CD4-positive, alpha-beta memory T cell (primary cell): ENCODE measurements around the gene TRUB1. TPM values are rescaled to one million over a fixed set of nuclear protein-coding genes. Genes with fewer than 3 reads are reported as not detected.

Experiments
- CTCF ChIA-PET: fragments of 350-600 bp; sonication (Branson Sonifier 250); formaldehyde crosslinking; loops from one replicate; lab custom pipeline; 2021; ENCODE audit warnings: inconsistent platforms; ENCODE audit not compliant: partially characterized antibody; lab: Charles Lee
- POLR2A ChIA-PET: fragments of 350-600 bp; sonication (Branson Sonifier 250); formaldehyde crosslinking; loops from one replicate; lab custom pipeline; 2021; ENCODE audit not compliant: partially characterized antibody; lab: Charles Lee
- DNase-seq, 5 donors: peaks; one replicate each; pipeline versions ENCODE4 v3.0.0 to v3.0.0-alpha.2; 2020 to 2022; ENCODE audit warnings: mixed read lengths in 1 of 5
- H3K27ac ChIP-seq: one replicate; pipeline ENCODE4 v1.7.0; 2013; ENCODE audit warnings: low read depth, low read length
- H3K27me3 ChIP-seq: 2 replicates; pipeline ENCODE4 v1.7.0; 2013; ENCODE audit warnings: mild to moderate bottlenecking, low read length, moderate library complexity; ENCODE audit not compliant: insufficient read depth
- H3K36me3 ChIP-seq: 2 replicates; pipeline ENCODE4 v1.7.0; 2013; ENCODE audit warnings: mild to moderate bottlenecking, low read length, moderate library complexity; ENCODE audit not compliant: insufficient read depth
- H3K4me1 ChIP-seq: 2 replicates; pipeline ENCODE4 v1.7.0; 2013; ENCODE audit warnings: mild to moderate bottlenecking, low read length, moderate library complexity; ENCODE audit not compliant: insufficient read depth
- H3K4me3 ChIP-seq, 2 donors: one replicate each; pipeline ENCODE4 v1.7.0; 2013; ENCODE audit warnings: low read length in 2 of 2, mild to moderate bottlenecking in 1 of 2
- H3K9me3 ChIP-seq, 2 donors: one replicate each; pipeline ENCODE4 v1.7.0; 2013; ENCODE audit warnings: low read length in 2 of 2, control low read depth in 1 of 2; ENCODE audit not compliant: control insufficient read depth in 1 of 2
- H3K27ac Mint-ChIP-seq, 7 donors: one replicate each; pipeline ENCODE4 v1.8.0; 2020 to 2021; ENCODE audit warnings: mixed read lengths in 7 of 7, mild to moderate bottlenecking in 6 of 7, inconsistent platforms in 3 of 7, moderate library complexity in 3 of 7
- H3K27me3 Mint-ChIP-seq, 2 donors: one replicate each; pipeline ENCODE4 v1.8.0; 2020 to 2021; ENCODE audit warnings: mixed read lengths in 2 of 2
- H3K36me3 Mint-ChIP-seq, 2 donors: one replicate each; pipeline ENCODE4 v1.8.0; 2020 to 2021; ENCODE audit warnings: mixed read lengths in 2 of 2, inconsistent platforms in 1 of 2, mild to moderate bottlenecking in 1 of 2
- H3K4me1 Mint-ChIP-seq, 4 donors: one replicate each; pipeline ENCODE4 v1.8.0; 2020 to 2021; ENCODE audit warnings: mixed read lengths in 4 of 4, mild to moderate bottlenecking in 1 of 4
- H3K4me3 Mint-ChIP-seq, 8 donors: one replicate each; pipeline ENCODE4 v1.8.0; 2020 to 2021; ENCODE audit warnings: mixed read lengths in 8 of 8, mild to moderate bottlenecking in 7 of 8, moderate library complexity in 6 of 8, inconsistent platforms in 3 of 8
- H3K9me3 Mint-ChIP-seq, 8 donors: one replicate each; pipeline ENCODE4 v1.8.0; 2020 to 2021; ENCODE audit warnings: mixed read lengths in 8 of 8, mild to moderate bottlenecking in 5 of 8, inconsistent platforms in 3 of 8, moderate library complexity in 1 of 8
- intact Hi-C: fragments of 100-400 bp; cut with micrococcal nuclease; formaldehyde crosslinking; loops from one replicate; pipeline ENCODE4 v1.15.1; 2023
- polyA plus RNA-seq, 2 donors: library from polyadenylated mRNA; unstranded; fragments of 300-500 nt; fragmentation: Illumina TruSeq; gene quantifications; one replicate each; pipeline ENCODE4 v1.2.3, GENCODE V29; 2021
- total RNA-seq, 2 experiments: library from RNA; stranded (reverse); gene quantifications; one replicate each; pipeline ENCODE4 v1.2.3, GENCODE V29; 2021

The TRUB1 gene
- total and polyA plus RNA-seq, 4 experiments from 2014 or later: 9.8 to 14.5 (median 11.0) TPM

DNA sequence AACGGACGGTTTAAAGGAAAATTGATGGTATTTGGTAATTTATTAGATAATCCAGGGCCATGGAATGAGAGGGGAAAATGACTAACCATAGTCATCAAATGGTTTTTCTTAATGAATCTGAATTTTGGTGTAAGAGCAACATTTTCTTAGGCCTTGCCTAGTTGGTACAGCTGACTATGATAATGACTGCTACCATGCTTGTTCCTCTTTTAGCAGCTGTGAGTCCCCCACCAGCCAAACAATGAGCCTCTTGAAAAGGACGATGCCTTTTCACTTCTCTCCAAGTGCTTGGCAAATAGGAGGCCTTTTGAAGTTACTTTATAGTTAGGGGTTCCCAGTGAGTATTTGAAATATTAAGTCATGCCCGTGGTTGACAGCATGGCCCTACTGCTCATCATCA is 53.0 kb downstream of the TRUB1 start:
- Mint-ChIP-seq H3K36me3 (peaks cover 14 to 46% of the 10 kb centered on the region in 2 donors), H3K4me3 (no peak overlapping the region), H3K27ac (no peak overlapping the region), H3K27me3 (no peaks in the 10 kb centered on the region), H3K4me1 (peaks cover 0 to 2% (median 0%) of the 10 kb centered on the region in 4 donors), H3K9me3 (peaks cover 0 to 5% (median 0%) of the 10 kb centered on the region in 8 donors)
- intact Hi-C loops: no loop called here
- Histone ChIP-seq H3K27me3 (no peaks in the 10 kb centered on the region), H3K27ac (no peak overlapping the region), H3K9me3 (no peaks in the 10 kb centered on the region), H3K4me1 (no peaks in the 10 kb centered on the region), H3K4me3 (no peak overlapping the region), H3K36me3 (no peaks in the 10 kb centered on the region)
- CTCF ChIA-PET: no interaction called here
- no peak for DNase-seq
- POLR2A ChIA-PET: no interaction called here

GRCh38 chr10:114992189-114992775 is 54.3 kb downstream of the TRUB1 start:
- H3K36me3 Mint-ChIP-seq: peaks cover 13 to 39% of the 10 kb centered on the region in 2 donors
- POLR2A ChIA-PET: no interaction called here
- Histone ChIP-seq H3K4me3 (no peak overlapping the region), H3K36me3 (no peaks in the 10 kb centered on the region), H3K9me3 (no peaks in the 10 kb centered on the region), H3K4me1 (no peaks in the 10 kb centered on the region), H3K27ac (no peak overlapping the region), H3K27me3 (no peaks in the 10 kb centered on the region)
- peaks cover 0 to 3% (median 0%) of the 10 kb centered on the region in 8 donors for H3K9me3 Mint-ChIP-seq
- CTCF ChIA-PET: no interaction called here
- no peaks in the 10 kb centered on the region for H3K27me3 Mint-ChIP-seq
- no peak overlapping the region for H3K27ac Mint-ChIP-seq
- H3K4me3 Mint-ChIP-seq: no peak overlapping the region
- intact Hi-C loops: no loop called here
- DNase-seq: no peak
- H3K4me1 Mint-ChIP-seq: peaks cover 0 to 2% (median 0%) of the 10 kb centered on the region in 4 donors

DNA sequence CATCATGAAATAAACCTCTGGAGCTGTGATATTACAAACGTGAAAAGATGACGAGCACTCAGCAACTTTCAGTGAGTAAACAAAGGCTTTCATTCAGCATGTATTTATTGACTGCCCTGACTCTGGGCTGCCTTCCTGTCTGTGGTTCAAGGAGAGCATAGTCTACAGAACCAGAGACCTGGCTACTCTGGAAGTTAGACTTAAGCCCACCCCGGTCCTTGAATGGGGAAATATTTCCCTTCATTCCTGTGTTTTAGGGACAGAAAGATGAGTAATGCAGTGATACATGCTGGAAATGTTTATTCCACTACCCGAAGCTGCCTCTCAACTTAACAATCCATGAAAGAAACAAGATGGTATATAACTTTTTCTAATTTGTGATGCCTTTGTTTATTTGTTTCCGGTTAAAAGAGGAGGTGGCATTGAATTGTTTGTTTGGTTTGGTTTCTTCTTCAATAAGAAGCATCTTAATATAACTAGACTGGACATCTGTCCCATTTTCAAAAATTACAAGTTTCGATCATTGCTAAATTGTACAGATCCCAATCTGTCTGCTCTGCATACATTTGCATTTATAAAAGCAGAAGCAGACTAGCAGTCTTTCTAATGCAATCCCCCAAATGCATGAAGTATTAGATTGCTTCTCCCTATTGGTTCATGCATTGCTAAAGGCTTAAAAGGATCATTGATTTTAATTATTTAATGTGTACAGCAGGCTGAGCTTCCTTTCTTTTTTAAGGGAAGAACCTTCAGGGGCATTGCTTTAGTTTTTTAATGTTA is 57.7 kb downstream of the TRUB1 start:
- no peaks in the 10 kb centered on the region for H3K9me3 ChIP-seq
- Mint-ChIP-seq H3K36me3 (peaks cover 5 to 17% of the 10 kb centered on the region in 2 donors), H3K27ac (no peak overlapping the region), H3K4me1 (no peaks in the 10 kb centered on the region), H3K9me3 (peaks cover 0 to 2% (median 0%) of the 10 kb centered on the region in 8 donors), H3K4me3 (no peak overlapping the region), H3K27me3 (no peaks in the 10 kb centered on the region)
- ChIA-PET POLR2A (no interaction called here), CTCF (no interaction called here)
- no peak for DNase-seq
- intact Hi-C loops: no loop called here
- no peak overlapping the region for H3K27ac ChIP-seq
- no peaks in the 10 kb centered on the region for H3K4me1 ChIP-seq
- H3K27me3 ChIP-seq: no peaks in the 10 kb centered on the region
- H3K36me3 ChIP-seq: no peaks in the 10 kb centered on the region
- no peak overlapping the region for H3K4me3 ChIP-seq

- DNase-seq: no peak
- H3K4me1 Mint-ChIP-seq: no peaks in the 10 kb centered on the region
- no peak overlapping the region for H3K4me3 Mint-ChIP-seq
- H3K9me3 ChIP-seq: no peaks in the 10 kb centered on the region
- no peaks in the 10 kb centered on the region for H3K4me1 ChIP-seq
- H3K36me3 Mint-ChIP-seq: peaks cover 5 to 8% of the 10 kb centered on the region in 2 donors
- ChIA-PET POLR2A (no interaction called here), CTCF (no interaction called here)
- no peak overlapping the region for H3K27ac ChIP-seq
- H3K27me3 Mint-ChIP-seq: no peaks in the 10 kb centered on the region
- intact Hi-C loops: no loop called here
- H3K36me3 ChIP-seq: no peaks in the 10 kb centered on the region
- H3K27me3 ChIP-seq: no peaks in the 10 kb centered on the region
- no peak overlapping the region for H3K27ac Mint-ChIP-seq
- H3K9me3 Mint-ChIP-seq: peaks cover 0 to 2% (median 0%) of the 10 kb centered on the region in 8 donors
- H3K4me3 ChIP-seq: no peak overlapping the region
These were observed 58.5 kb downstream of the TRUB1 start for GRCh38 chr10:114996542-114996941.

DNA sequence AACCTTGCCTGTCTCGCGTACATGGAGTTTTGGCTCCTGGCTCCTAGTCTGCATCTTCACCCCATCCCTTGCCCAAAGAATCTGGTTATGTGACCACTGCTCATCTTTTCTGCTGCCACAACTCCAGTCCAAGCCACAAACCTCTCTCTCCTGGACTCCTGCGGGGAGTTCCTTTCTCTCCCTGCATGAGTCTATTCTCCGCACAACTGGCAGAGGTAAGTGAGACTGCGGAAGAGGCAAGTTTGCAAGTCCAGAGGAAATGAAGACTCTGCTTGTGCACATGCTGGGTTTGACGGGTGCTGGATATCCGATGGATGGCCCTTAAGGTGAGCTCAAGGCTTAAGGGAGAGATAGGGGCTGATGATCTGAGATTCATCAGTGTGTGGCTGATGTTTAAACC is 61.0 kb downstream of the TRUB1 start:
- Histone ChIP-seq H3K4me1 (no peaks in the 10 kb centered on the region), H3K4me3 (no peak overlapping the region), H3K27ac (no peak overlapping the region), H3K27me3 (no peaks in the 10 kb centered on the region), H3K9me3 (no peaks in the 10 kb centered on the region), H3K36me3 (no peaks in the 10 kb centered on the region)
- Mint-ChIP-seq H3K27me3 (peaks cover 2 to 5% of the 10 kb centered on the region in 2 donors), H3K27ac (peak overlapping the region in 1 of 7 donors; percentile 25), H3K4me3 (no peak overlapping the region), H3K9me3 (no peaks in the 10 kb centered on the region), H3K36me3 (peaks cover 3 to 4% of the 10 kb centered on the region in 2 donors), H3K4me1 (no peaks in the 10 kb centered on the region)
- intact Hi-C loops: no loop called here
- ChIA-PET CTCF (no interaction called here), POLR2A (no interaction called here)
- no peak for DNase-seq

DNA sequence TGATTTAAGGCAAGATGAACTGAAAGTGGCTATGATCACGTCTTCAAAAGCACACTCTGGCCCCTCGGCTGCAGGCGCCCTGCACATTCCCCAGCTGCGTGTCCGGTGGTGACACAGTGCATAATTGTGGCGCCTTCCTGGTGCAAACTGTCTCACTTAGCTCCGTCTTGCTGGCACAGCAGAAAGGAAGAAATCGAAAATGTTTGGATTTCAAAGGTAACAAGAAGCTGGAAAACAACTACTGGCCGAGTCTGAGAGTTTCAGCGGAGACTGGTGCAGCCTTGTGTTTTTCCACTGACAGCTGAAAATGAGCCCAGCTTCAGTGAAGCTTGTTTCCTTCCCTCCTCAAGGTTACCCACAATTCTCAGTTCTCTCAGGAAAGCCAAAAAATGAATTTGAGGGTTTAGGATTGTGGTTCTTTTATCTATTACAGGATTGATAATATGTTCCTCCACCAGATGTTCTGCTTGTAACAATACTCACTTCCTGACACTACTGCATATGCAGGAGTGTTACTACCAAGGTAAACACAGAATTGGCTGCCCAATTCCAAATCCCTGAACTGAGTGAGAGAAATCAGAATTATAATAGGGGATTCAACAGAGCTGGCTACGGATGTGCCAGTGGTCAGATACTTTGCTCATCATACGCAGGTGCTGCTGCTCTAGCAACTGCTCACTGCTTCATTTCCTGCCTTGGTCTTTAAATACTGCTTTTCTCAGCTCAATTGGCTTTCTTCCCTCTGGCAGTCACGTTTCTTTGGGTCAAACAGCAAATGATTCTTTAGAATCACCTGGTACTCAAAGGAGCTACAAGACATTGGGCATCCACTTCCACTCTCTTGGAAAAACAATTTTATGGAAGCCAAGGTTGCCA is 63.7 kb downstream of the TRUB1 start:
- POLR2A ChIA-PET: no interaction called here
- H3K27me3 Mint-ChIP-seq: peaks cover 5 to 6% of the 10 kb centered on the region in 2 donors

GRCh38 chr10:115003396-115003795 is 65.4 kb downstream of the TRUB1 start:
- intact Hi-C loops: no loop called here
- H3K27me3 Mint-ChIP-seq: peaks cover 5 to 6% of the 10 kb centered on the region in 2 donors
- POLR2A ChIA-PET: no interaction called here

More for the DNA sequence above, 63.7 kb downstream of the TRUB1 start:
- Mint-ChIP-seq H3K9me3 (no peaks in the 10 kb centered on the region), H3K4me3 (no peak overlapping the region), H3K36me3 (peaks cover 0 to 3% of the 10 kb centered on the region in 2 donors), H3K27ac (no peak overlapping the region), H3K4me1 (no peaks in the 10 kb centered on the region)
- Histone ChIP-seq H3K36me3 (no peaks in the 10 kb centered on the region), H3K9me3 (no peaks in the 10 kb centered on the region), H3K27ac (no peak overlapping the region), H3K27me3 (no peaks in the 10 kb centered on the region), H3K4me3 (no peak overlapping the region), H3K4me1 (no peaks in the 10 kb centered on the region)
- no peak for DNase-seq
- intact Hi-C loops: no loop called here
- CTCF ChIA-PET: no interaction called here

More at GRCh38 chr10:115003396-115003795, 65.4 kb downstream of the TRUB1 start:
- DNase-seq: no peak
- Histone ChIP-seq H3K4me1 (no peaks in the 10 kb centered on the region), H3K9me3 (no peaks in the 10 kb centered on the region), H3K27me3 (no peaks in the 10 kb centered on the region), H3K4me3 (no peak overlapping the region), H3K27ac (no peak overlapping the region), H3K36me3 (no peaks in the 10 kb centered on the region)
- Mint-ChIP-seq H3K9me3 (no peaks in the 10 kb centered on the region), H3K27ac (no peak overlapping the region), H3K4me3 (no peak overlapping the region), H3K4me1 (no peaks in the 10 kb centered on the region), H3K36me3 (peaks cover 0 to 3% of the 10 kb centered on the region in 2 donors)
- CTCF ChIA-PET: no interaction called here
